ENCODE measurements around the gene RAG1. TPM values are rescaled to one million over a fixed set of nuclear protein-coding genes. Genes with fewer than 3 reads are reported as not detected.

Gene RAG1
- total RNA-seq, 1 experiment from 2014 or later: 0.23 TPM

DNA sequence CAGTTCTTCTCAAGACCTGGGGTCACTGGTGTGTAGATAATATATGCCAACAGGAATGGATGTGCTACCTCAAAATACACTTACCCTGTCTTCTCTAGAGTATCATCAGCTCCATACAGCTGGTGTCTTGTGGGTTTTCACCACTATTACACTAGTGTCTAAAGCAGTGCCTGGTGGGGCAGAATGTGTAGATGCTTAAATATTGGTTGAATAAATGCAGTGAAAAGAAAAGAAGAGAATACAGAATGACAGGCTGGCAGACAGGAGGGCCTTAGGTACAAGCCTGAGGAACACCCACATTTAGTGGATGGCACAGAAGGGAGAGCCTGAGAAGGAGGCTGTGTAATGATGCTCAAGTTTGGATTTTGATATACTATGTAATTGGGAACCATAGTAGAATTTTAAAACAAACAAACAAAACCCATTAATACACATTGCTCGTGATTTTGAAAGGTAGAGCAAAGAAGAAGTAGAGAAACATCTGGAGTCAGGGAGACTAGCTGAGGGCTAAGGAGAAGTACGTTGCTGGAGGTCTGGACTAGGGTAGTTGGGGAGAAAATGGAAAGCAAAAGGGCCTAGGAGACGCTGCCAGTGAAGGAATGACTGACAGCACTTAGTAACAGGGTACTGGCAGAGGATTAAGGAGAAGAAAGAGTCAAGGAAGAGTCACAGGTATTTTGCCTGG is 50.7 kb downstream of the RAG1 start:
- no peak overlapping the region for H3K4me3 ChIP-seq (ENCODE audit: low read depth, low read length)
- Mint-ChIP-seq H3K4me3 (ENCODE audit: unreplicated experiment) (no peak overlapping the region), H3K36me3 (ENCODE audit: insufficient read depth, unreplicated experiment) (no peaks in the 10 kb centered on the region), H3K4me1 (ENCODE audit: low read depth, unreplicated experiment) (no peaks in the 10 kb centered on the region), H3K27ac (ENCODE audit: unreplicated experiment) (no peak overlapping the region), H3K9me3 (ENCODE audit: unreplicated experiment) (no peaks in the 10 kb centered on the region), H3K27me3 (ENCODE audit: insufficient read depth, unreplicated experiment) (no peaks in the 10 kb centered on the region)
- TF ChIP-seq, protein P1, sequence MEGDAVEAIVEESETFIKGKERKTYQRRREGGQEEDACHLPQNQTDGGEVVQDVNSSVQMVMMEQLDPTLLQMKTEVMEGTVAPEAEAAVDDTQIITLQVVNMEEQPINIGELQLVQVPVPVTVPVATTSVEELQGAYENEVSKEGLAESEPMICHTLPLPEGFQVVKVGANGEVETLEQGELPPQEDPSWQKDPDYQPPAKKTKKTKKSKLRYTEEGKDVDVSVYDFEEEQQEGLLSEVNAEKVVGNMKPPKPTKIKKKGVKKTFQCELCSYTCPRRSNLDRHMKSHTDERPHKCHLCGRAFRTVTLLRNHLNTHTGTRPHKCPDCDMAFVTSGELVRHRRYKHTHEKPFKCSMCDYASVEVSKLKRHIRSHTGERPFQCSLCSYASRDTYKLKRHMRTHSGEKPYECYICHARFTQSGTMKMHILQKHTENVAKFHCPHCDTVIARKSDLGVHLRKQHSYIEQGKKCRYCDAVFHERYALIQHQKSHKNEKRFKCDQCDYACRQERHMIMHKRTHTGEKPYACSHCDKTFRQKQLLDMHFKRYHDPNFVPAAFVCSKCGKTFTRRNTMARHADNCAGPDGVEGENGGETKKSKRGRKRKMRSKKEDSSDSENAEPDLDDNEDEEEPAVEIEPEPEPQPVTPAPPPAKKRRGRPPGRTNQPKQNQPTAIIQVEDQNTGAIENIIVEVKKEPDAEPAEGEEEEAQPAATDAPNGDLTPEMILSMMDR (IDR thresholded peaks at IDR 0.05; ENCODE audit: insufficient read depth in 1 of 2, low read depth in 1 of 2, low read length in 1 of 2, severe bottlenecking in 1 of 2, unreplicated experiment in 1 of 2): no peak
- intact Hi-C loops (cut with micrococcal nuclease; ENCODE audit: unreplicated experiment): no loop called here
- BruUV-seq (replicated peaks): no TSS peak
- ChIA-PET CTCF (no interaction called here), POLR2A (no interaction called here)
- no peak for DNase-seq
- no peaks in the 10 kb centered on the region for H3K27me3 ChIP-seq (replicated peaks; ENCODE audit: control insufficient read depth, insufficient read depth, low read length)
- H3K36me3 ChIP-seq (ENCODE audit: control insufficient read depth, insufficient read depth, low read length): no peaks in the 10 kb centered on the region
- no peaks in the 10 kb centered on the region for H3K9me3 ChIP-seq
- no peaks in the 10 kb centered on the region for H3K4me1 ChIP-seq

DNA sequence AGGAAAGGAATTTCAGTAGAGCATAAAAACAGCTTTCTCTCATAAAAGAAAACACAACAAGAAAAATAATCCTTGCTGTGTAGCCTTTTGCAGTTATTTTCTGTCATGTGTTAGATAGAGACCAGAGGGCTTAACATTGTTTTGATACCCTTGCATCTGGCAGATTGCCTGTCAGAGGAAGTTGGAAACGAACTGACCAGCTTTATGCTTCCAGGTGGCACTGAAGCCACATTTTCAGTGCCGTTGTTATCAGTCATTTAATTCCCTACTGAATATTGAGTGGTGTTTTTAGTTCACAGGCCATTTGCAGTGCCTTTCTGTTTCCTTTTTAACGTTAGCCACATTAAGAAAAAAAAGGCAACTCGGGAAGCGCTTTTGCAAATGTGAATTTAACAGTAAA is 51.7 kb downstream of the RAG1 start:
- H3K27me3 ChIP-seq (replicated peaks; ENCODE audit: control insufficient read depth, insufficient read depth, low read length): no peaks in the 10 kb centered on the region
- no peak overlapping the region for H3K4me3 ChIP-seq (ENCODE audit: low read depth, low read length)
- H3K4me1 Mint-ChIP-seq (ENCODE audit: low read depth, unreplicated experiment): no peaks in the 10 kb centered on the region
- no TSS peak for BruUV-seq (replicated peaks)
- H3K36me3 Mint-ChIP-seq (ENCODE audit: insufficient read depth, unreplicated experiment): no peaks in the 10 kb centered on the region
- no peak overlapping the region for H3K4me3 Mint-ChIP-seq (ENCODE audit: unreplicated experiment)
- TF ChIP-seq, protein P1 (IDR thresholded peaks at IDR 0.05; ENCODE audit: insufficient read depth in 1 of 2, low read depth in 1 of 2, low read length in 1 of 2, severe bottlenecking in 1 of 2, unreplicated experiment in 1 of 2): no peak
- H3K9me3 ChIP-seq: no peaks in the 10 kb centered on the region
- no peaks in the 10 kb centered on the region for H3K4me1 ChIP-seq
- intact Hi-C loops (cut with micrococcal nuclease; ENCODE audit: unreplicated experiment): no loop called here
- no peak overlapping the region for H3K27ac Mint-ChIP-seq (ENCODE audit: unreplicated experiment)
- H3K36me3 ChIP-seq (ENCODE audit: control insufficient read depth, insufficient read depth, low read length): no peaks in the 10 kb centered on the region
- no peaks in the 10 kb centered on the region for H3K9me3 Mint-ChIP-seq (ENCODE audit: unreplicated experiment)
- no peak for DNase-seq
- POLR2A ChIA-PET: no interaction called here
- no peaks in the 10 kb centered on the region for H3K27me3 Mint-ChIP-seq (ENCODE audit: insufficient read depth, unreplicated experiment)
- CTCF ChIA-PET: no interaction called here

DNA sequence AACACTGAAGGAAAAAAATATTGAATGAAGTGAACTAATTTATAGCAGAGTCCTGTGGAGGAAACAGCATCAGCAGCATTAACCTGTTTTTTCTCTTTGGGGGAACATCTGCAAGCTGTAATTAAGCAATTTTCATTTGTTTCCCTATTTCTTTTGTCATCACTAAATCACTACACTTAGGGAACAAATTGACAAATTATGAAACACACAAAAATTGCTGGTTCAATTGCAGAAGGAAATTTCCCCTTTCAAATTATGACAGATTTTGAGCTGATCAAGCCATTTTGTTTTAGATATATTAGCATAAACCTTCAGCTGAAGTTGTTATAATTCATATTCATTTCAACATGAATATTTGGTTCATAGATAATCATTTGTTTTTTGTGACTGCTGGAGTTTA is 52.4 kb downstream of the RAG1 start:
- H3K36me3 Mint-ChIP-seq (ENCODE audit: insufficient read depth, unreplicated experiment): no peaks in the 10 kb centered on the region
- no peaks in the 10 kb centered on the region for H3K4me1 ChIP-seq
- no peak overlapping the region for H3K4me3 ChIP-seq (ENCODE audit: low read depth, low read length)
- no peaks in the 10 kb centered on the region for H3K4me1 Mint-ChIP-seq (ENCODE audit: low read depth, unreplicated experiment)
- POLR2A ChIA-PET: no interaction called here
- intact Hi-C loops (cut with micrococcal nuclease; ENCODE audit: unreplicated experiment): no loop called here
- H3K4me3 Mint-ChIP-seq (ENCODE audit: unreplicated experiment): no peak overlapping the region
- H3K27ac Mint-ChIP-seq (ENCODE audit: unreplicated experiment): no peak overlapping the region
- H3K27me3 Mint-ChIP-seq (ENCODE audit: insufficient read depth, unreplicated experiment): no peaks in the 10 kb centered on the region
- CTCF ChIA-PET: no interaction called here
- no TSS peak for BruUV-seq (replicated peaks)
- no peak for DNase-seq
- TF ChIP-seq, protein P1 (IDR thresholded peaks at IDR 0.05; ENCODE audit: insufficient read depth in 1 of 2, low read depth in 1 of 2, low read length in 1 of 2, severe bottlenecking in 1 of 2, unreplicated experiment in 1 of 2): no peak
- H3K9me3 ChIP-seq: no peaks in the 10 kb centered on the region
- H3K9me3 Mint-ChIP-seq (ENCODE audit: unreplicated experiment): no peaks in the 10 kb centered on the region
- H3K27me3 ChIP-seq (replicated peaks; ENCODE audit: control insufficient read depth, insufficient read depth, low read length): no peaks in the 10 kb centered on the region
- no peaks in the 10 kb centered on the region for H3K36me3 ChIP-seq (ENCODE audit: control insufficient read depth, insufficient read depth, low read length)
